T-helper 2 cell (primary cell): ENCODE results near the gene LARP4B.
A peak's percentile ranks its signal among the peaks of the same experiment; 100 is the strongest.

ENCODE experiments used
- DNase-seq, 5 experiments: peaks; one replicate each; pipeline versions ENCODE4 v3.0.0 to v3.0.0-alpha.2; 2012 to 2022
- total RNA-seq, 2 donors: gene quantifications; one replicate each; lab custom pipeline; 2026; lab: John Stamatoyannopoulos, UW

Gene LARP4B
- 54.6 to 69.9 reads per million in 2 donors for total RNA-seq

DNA sequence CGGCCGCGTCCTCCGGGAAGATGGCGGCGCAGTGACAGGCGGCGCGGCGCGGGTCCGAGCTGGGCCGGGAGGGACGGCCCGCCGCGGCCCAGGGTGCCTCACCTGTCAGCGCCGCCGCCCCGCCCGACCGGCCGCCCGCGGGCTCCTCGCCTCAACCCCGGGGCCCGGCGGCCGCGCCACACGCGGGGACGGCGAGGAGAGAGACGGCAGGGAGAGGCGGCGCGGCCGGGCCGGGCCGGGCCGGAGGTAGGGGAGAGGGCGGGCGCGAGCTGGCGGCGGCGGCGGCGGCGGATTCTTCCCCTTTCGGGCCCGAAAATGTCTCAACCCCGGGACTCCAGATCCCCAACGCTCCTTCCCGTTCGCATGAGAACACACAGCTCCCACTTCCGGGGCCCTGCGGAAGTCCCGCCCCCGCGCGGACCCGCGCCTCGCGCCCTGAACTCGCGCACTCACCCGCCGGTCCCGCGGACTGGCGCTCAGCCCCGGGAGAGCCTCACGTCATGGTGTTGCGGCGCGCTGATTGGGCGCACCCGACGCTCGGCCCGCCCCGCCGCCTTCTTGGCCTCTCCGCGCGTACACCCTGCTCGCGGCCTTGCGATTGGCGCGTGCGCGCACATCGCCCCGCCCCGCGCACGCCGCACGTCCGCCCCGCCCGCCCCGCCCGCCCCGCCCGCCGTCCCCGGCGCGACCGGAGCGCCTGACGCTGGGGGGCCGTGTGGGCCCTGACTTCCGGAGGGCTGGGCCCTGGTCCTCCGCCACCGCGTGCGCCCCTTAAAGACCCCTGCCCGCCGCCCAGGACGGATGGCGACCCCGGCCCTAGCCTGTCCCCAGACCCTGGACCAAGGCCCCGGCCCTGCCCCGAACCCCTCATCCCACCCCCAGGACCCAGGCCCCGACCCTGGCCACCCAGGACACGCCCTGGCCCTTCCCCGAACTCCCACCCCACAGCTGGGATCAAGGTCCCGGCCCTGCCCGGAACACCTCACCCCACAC is at the start of gene LARP4B:
TSS of gene LARP4B (minus strand) at position 380 of the 993 bp plus-strand sequence. CDS start 45,984 bp downstream, outside the sequence.
- peak; percentile 94 to 99 (median 95) for DNase-seq

DNA sequence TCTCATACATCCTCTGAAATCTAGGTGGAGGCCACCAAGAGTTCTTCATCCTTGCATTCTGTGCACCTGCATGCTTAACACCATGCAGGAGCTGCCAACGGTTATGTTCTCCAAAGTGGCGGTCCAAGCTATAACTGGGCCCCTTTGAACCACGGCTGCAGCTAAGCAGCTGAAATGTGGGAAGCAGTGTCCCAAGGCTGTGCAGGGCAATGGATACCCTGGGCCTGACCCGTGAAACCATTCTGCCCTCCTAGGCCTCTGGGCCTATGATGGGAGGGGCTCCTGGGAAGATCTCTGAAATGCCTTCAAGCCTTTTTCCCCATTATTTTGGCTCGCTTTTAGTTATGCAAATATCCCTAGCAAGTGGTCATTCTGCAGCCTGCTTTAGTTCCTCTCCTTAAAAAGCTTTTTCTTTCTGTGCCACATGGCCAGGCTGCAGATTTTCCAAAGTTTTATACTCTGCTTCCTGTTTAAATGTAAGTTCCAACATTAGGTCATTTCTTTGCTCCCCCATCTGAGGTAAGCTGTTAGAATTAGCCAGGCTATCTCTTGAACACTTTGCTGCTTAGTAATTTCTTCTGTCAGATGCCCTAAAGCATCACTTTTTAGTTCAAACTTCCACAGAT is 49.1 kb upstream of the LARP4B start:
- no peak for DNase-seq

DNA sequence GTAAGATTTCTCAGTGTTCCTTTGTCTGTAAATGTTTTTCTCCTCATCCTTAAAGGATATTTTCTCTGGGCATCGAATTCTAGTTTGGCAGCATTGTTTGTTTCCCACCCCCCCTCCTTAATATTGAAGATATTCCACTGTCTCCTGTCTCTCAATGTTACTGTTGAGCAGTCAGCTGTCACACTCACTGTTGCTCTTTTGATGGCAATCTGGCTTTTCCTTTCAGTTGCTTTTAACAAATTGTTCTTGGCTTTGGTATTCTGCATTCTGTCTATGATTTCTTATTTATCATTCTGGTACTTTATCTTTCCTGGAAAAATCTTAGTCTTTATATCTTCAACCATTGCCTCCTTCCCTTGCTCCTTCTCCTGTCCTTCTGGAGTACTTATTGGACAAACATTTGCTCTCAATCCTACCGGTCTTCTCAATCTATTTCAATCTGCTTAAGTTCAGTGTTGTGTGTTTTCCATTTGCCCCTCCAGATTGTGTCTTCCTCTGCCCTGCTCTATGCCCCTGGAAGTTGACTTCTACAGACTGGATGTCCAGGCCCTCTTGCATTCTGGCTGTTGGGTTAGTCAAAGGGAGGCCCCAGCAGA is 47.4 kb upstream of the LARP4B start:
- peak in 1 of 5 experiments; percentile 17 for DNase-seq

DNA sequence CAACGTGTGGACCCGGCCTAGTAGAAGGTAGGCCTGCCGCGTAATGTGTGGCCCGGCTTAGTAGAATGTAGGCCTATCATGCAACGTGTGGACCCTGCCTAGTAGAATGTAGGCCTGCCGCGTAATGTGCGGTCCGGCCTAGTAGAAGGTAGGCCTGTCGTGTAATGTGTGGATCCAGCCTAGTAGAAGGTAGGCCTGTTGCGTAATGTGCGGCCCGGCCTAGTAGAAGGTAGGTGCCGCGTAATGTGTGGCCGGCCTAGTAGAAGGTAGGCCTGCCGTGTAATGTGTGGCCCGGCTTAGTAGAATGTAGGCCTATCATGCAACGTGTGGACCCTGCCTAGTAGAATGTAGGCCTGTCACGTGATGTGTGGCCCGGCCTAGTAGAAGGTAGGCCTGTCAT is 44.8 kb upstream of the LARP4B start:
- no peak for DNase-seq

DNA sequence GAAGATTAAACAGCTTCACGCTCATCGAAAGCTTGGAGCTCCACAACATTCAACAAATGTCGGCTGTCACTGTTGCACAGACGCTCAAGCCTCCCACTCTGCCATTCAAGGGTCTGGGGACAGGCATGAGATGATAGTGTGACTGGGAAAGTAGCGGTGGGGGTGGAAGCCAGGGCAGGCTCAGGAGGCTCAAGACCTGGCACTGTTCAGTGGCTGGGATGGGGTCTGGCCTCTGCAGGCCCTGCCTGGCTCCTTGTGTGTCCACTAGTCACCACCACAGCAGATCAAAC is 43.2 kb upstream of the LARP4B start:
- DNase-seq = no peak

DNA sequence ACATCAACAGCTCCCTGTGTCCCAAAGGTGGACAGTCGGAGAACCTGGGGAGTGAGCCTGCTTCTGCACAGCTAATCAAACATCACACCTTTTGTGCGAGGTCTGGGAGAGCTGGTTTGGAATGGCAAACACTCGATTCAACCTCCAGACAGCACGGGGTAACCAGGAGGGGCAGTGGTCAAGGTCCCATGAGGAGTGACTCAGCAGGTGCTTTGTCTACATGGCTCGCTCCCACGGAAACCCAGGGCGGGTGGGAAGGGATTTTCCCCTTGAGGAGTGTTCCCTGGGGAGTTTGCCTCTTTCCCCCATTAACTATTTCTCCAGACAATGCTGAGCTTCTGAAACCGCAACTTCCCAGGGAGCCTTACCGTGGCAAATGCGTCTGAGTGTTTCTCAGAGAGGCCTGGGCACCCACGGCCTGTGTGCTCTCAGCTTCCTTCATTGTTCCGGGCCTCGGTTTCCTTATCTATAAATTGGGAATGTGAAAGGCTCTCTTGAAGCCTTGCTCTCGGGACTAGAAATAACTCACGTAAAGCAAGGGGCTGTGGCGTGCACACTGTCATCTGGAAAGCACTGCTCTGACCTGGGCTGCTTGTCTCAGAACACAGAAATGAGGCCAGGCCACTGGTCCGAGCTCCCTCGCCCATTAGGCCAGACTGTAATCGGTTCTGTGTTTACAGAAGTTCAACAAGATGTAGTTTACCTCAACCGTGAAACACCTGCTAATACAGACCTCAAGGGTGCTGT is 42.7 kb upstream of the LARP4B start:
- DNase-seq = no peak

DNA sequence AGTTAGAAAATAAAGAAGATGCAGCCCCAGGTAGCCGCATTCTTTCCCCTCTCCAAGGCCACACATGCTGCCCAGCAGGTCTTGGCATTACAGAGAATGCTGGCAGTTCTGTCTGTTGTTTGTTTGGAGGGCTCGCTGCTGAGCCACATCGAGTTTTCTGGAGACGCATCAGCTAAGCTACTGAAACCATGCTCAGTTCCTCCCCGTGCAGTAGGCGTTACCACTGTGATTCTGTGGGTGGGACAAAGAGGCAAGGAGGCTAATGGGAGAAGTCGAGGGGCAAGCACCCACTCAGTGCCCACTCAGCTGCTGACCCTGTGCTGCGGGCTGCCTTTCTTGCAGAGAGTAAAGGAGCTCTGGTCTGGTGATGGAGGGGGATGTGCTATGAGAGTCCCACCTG is 41.3 kb upstream of the LARP4B start:
- no peak for DNase-seq

DNA sequence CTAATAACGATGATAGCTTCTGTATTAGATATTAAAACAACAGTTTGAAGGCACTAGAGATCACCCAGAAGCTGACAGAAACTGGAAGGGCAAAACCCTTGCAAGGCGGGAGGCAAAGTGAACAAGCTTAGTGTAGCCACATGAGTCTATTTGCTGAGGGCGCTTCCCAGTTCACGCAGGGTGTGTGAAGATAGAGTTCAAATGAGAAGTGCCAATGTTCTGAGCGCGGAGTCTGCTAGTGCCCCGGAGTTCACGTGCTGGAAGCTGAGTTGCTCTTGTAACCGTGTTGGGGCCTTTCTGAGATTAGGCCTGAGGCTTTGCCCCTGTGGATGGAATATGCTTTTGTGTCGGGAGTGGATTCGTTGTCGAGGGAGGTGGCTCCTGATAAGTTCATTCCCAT is 40.1 kb upstream of the LARP4B start:
- no peak for DNase-seq

DNA sequence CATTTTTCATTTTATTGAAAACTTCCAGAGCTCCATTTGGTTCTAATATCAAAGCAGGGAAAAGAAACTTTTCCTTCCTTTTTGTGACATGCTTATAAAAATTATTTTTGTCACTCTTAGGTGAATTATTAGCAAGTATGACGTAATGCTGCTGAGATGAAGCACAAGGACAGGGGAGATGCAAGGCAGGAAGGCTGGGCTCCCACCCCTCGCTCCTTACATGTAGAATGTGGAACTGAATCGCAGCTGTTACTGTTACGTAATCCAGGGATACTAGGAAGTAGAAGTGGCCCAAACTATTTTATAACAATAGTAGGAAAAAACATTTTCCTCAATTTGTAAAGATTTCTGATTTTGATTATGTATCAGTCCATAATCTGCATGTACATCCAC is 39.6 kb upstream of the LARP4B start:
- DNase-seq = no peak

DNA sequence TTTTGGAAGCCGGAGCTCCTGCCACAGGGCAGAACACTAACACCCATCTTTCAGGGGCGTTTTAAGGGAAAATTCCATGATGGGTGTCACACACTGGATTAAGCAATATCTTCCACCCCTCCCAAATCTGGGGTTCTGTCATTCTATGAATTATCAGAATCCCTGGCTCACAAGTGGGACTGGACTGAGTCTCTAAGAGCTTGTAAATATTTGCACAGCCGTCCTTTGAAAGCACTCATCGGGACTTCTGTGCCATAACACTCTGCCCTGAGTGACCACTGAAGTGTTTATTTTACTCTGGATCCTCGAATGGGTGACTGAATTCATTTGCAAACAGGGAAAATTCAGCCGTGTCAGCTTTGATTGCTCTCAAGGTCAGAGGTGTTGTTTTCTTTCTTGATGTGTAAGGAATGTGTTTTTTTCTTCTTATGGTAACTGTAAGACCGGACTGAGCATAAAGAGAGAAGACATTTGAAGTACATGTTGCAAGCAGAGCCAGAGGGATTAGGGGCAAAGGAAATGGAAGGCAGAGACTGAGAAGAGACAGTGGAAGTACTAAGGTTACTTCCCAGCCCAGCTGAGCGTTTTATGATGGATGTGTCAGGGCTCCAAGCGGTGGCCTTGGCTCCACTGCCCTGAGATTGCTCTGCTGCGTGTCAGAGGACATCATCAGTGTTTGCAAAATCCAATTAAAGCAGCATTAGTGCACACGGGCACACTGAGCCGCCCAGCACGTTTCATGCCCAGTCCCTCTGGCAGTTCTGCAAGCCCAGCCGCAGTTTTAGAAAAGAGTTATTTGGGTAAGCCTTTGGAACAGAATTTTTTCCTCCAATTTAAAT is 39.0 kb upstream of the LARP4B start:
- DNase-seq = no peak

DNA sequence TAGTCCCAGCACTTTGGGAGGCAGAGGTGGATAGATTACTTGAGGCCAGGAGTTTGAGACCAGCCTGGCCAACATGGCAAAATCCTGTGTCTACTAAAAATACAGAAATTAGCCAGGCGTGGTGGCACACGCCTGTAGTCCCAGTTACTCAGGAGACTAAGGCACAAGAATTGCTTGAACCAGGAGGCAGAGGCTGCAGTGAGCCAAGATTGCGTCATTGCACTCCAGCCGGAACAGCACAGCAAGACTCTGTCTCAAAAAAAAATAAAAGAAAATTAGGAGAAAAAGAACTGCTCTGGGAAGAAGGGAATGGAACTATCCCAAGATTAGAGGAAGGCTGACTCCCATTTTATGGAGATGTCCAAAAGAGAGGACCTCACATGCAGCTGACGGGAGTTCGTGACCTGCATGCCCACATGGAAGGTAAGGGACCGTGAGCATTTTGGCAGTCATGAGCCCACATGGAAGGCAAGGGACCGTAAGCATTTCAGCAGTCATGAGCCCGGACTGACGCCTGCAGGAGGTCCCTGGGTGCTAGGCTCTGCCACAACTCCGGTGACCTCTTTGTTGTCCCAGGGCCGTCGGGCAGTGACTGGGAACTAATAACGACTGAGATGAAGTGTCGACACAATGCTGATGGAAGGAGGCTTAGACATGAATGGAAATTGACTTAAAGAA is 38.1 kb upstream of the LARP4B start:
- DNase-seq = no peak

DNA sequence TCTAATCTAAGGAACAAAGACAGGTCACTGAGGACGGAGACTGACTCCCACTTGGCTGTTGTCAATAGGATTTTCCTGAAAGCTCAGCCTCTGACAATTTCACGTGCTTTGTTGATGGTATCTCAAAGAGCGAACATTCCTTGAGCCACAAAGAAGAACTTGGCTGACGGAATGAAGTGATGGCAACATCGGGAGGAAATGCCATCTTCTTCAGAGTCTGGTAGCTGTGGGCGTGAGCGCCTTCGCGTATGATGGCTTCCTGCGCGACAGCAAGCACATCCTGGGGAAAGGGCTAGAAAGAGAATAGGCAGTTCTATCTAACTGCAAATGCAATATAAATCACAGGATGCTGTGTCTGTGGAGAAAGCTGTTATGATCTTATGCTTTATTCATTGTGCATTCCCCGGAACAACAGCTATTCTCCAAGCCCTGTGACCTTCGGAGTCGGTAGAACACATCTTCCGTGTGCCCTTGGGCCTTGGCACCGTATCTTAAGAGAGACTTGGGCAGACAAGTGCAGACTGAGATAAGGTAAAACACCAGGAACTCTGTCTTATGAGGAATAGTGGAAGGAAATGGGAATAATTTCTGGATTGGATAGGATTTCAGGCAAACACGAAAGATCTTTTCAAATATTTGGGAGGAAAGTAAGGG is 37.2 kb upstream of the LARP4B start:
- DNase-seq = no peak

DNA sequence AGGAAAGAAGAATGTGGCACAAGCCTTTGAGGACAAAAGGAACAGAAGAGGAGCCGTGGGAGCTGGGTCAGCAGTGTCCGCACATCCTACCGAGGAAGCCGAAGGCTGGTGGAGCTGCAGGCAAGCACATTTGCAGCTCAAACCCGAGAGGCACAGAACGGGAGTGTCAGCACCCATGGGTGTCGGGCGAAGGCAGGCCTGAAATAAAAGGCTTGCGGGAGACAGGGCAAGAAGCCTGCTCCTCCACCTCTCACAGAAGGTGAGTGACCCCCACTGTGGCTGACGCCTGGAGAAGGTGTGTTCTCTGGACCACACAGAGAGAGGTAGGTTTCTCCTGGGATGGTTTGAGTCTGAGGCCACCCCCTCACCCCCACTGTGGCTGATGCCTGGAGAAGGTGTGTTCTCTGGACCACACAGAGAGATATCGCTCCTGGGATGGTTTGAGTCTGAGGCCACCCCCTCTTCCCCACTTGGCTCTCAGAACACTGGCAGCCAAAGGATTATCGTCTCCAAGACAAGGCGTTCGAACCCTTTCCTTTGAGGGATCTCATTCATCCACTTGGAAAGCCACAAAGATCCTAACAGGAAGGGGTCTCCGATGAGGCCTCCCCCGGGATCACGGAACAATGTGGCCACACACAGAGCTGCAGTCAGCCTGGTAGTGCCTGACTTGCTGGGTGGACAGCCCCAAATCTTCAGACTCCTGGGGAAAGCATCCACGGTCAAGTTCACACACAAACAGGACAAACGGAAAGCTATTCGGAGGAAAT is 35.1 kb upstream of the LARP4B start:
- DNase-seq = no peak

DNA sequence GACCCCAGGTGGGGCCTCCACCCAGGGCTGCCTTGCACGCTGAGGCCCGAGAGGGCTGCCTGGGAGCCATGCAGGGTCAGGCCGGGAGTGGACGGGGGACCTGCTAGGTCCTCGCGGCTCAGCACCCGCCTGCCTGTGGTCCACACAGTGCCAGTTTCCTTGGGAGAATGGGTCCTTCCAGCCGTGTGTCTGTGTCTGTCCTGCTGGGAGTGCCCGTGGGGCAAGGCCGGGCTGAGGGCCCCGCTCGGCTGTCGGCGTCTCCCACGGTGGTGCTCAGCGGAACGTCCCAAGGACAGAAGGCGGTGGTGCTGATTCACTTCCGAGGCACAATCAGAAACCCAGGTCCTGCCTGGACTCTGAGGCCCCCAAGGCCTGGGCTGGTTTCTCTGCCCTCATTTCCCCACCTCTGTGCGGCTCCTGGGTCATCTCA is 33.5 kb upstream of the LARP4B start:
- DNase-seq = no peak

DNA sequence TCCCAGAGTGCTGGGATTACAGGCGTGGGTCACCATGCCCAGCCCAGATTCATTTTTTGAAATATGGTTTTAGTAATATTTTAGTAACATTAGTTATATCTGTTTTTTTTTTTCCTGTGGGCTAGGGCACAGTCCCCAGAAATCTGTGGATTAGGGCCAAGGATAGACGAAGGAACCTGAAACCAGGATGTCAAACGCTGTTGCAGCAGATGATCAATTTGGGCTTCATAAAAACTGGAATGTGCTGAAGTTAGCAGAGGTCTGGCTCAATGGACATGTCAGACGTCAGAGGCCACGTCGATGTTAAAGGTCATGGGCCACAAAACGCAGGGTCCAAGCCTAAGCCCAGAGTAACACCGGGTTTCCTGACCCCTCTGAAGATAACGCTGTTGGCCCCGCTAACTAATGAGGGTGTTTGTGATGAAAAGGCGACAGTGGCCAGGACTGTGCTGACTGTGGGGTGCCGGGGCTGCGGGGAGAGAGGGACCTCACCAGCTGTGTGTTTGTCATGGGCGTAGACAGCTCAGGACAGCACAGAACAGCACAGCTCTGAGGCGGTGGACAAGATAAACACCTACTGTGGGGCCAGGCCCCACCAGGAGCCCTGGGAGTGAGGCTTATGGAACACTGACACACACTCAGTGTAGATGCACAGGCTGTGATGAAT is 32.9 kb upstream of the LARP4B start:
- no peak for DNase-seq

DNA sequence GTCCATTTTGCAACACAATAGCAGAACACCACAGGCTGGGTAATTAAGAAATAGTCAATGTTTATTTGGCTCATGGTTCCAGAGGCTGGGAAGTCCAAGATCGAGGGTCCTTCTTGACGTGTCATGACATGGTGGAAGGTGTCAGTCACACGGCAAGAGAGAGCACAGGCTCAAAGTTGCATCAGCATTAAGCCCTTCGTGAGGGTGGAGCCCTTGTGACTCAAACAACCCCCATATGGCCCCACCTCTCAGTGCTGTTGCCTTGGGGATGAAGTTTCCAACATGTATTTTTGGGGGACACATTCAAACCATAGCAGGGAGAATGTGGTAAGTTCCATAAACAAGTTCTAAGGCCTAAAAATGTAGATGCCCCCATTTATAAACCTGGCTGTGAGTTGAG is 32.1 kb upstream of the LARP4B start:
- no peak for DNase-seq

DNA sequence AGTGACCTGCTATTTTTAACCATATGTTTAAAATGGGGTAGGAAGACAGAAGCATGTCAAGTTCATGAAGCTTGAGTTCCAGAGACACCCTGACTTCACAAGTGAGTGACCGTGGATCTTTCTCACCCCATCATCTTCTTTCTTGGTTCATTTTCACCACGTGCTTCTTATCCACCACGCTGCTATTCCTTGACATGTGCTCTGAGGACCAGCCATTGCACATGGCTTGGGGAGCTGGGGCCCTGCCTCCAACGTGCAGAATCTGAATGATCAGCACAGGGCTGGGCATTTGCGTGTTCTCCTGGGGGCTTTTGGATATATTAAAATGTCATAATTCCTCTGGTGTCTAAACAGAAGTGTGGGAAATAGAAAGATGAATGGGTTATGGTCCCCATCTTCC is 31.7 kb upstream of the LARP4B start:
- DNase-seq = no peak

DNA sequence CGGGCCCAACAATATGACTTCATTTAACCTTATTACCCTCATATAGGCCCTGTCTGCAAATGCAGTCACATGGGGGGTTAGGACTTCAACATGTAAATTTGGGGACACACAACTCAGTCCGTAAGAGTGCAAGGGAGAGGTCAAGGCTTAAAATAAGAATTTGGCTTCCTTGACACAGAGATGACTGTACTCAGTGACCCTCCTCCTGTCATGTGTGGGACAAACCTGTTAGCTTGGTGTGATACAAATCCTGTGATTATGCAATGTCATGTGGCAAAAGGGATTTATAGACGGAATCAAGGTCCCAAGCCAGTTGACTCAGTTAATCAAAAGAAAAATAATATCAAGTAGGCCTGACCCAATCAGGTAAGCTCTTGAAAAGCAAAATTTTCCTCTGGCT is 30.8 kb upstream of the LARP4B start:
- no peak for DNase-seq

DNA sequence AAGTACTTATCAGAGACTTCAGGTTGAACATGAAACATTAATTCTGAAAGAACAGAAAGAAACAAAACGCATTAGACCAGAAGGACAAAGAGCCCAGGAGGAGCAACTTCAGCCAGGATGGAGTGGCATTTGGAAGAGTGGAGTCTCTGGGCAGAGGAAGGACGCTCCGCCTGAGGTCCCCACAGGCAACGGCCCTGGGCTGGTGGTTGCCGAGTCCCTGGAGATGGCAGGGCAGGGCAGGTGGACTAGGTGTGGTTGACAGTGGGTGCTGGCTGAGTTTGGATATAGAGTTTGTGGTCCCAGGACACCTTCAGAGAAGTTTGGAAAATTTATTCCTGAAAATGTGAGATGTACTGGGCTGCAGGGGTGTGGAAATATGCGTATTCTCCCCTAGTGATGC is 27.4 kb upstream of the LARP4B start:
- no peak for DNase-seq

DNA sequence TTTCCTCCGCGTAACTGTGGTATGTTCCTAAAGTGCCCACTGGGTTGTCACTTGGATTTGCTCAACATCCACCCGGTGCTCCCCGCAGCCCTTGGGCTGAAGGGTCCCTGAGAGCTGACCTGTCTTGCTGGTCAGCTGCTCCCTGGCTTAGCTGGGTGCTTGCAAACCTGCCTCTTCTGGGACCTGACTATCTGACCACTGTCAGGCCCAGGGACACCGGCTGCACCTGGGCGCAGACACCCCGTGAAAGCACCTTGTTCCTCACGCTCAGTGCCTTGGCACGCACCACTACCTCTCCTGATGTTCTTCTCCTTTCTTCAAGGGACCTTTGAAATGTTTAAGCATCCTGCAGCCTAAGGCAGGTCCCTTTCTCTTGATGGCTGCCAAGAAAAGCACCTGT is 26.6 kb upstream of the LARP4B start:
- DNase-seq = no peak
